ENCODE measurements around the gene JARID2.

Gene JARID2

GRCh38 chr6:15546591-15546990, 300.7 kb downstream of the JARID2 start:
- H3K9me3 Mint-ChIP-seq, result peaks cover 20% of the 10 kb centered on the region
- ATAC-seq, result no peak

GRCh38 chr6:15547400-15547799, 301.5 kb downstream of the JARID2 start:
- Mint-ChIP-seq H3K36me3 (ENCODE audit: low read depth) (peaks cover 15% of the 10 kb centered on the region), H3K27me3 (no peaks in the 10 kb centered on the region), H3K9me3 (peaks cover 20% of the 10 kb centered on the region), H3K27ac (no peak overlapping the region), H3K4me1 (peaks cover 19% of the 10 kb centered on the region), H3K4me3 (no peak overlapping the region)
- ATAC-seq (no peak), DNase-seq (no peak)

More at GRCh38 chr6:15546591-15546990, 300.7 kb downstream of the JARID2 start:
- peaks cover 13% of the 10 kb centered on the region for H3K4me1 Mint-ChIP-seq
- H3K36me3 Mint-ChIP-seq (ENCODE audit: low read depth), result peaks cover 15% of the 10 kb centered on the region
- DNase-seq, result no peak
- no peak overlapping the region for H3K27ac Mint-ChIP-seq
- H3K4me3 Mint-ChIP-seq, result no peak overlapping the region
- H3K27me3 Mint-ChIP-seq, result no peaks in the 10 kb centered on the region

- no peak overlapping the region for H3K4me3 Mint-ChIP-seq
- H3K36me3 Mint-ChIP-seq (ENCODE audit: low read depth), result peaks cover 4% of the 10 kb centered on the region
- H3K4me1 Mint-ChIP-seq, result peaks cover 17% of the 10 kb centered on the region
- H3K27me3 Mint-ChIP-seq, result no peaks in the 10 kb centered on the region
- DNase-seq, result no peak
- no peak overlapping the region for H3K27ac Mint-ChIP-seq
- peaks cover 9% of the 10 kb centered on the region for H3K9me3 Mint-ChIP-seq
- no peak for ATAC-seq
Observed at GRCh38 chr6:15549371-15549770, 303.5 kb downstream of the JARID2 start.

GRCh38 chr6:15550546-15551123, 304.8 kb downstream of the JARID2 start:
- Mint-ChIP-seq H3K9me3 (peaks cover 1% of the 10 kb centered on the region), H3K27me3 (no peaks in the 10 kb centered on the region), H3K36me3 (ENCODE audit: low read depth) (no peaks in the 10 kb centered on the region), H3K4me1 (peaks cover 17% of the 10 kb centered on the region), H3K4me3 (no peak overlapping the region), H3K27ac (no peak overlapping the region)
- DNase-seq (no peak), ATAC-seq (no peak)

GRCh38 chr6:15551262-15551661, 305.4 kb downstream of the JARID2 start:
- ATAC-seq (no peak), DNase-seq (no peak)
- Mint-ChIP-seq H3K27me3 (no peaks in the 10 kb centered on the region), H3K4me3 (no peak overlapping the region), H3K36me3 (ENCODE audit: low read depth) (no peaks in the 10 kb centered on the region), H3K4me1 (peaks cover 17% of the 10 kb centered on the region), H3K9me3 (no peaks in the 10 kb centered on the region), H3K27ac (no peak overlapping the region)

GRCh38 chr6:15551798-15552197, 305.9 kb downstream of the JARID2 start:
- ATAC-seq, result no peak
- H3K4me3 Mint-ChIP-seq, result no peak overlapping the region
- no peaks in the 10 kb centered on the region for H3K27me3 Mint-ChIP-seq

GRCh38 chr6:15553031-15553430, 307.2 kb downstream of the JARID2 start:
- Mint-ChIP-seq H3K9me3 (no peaks in the 10 kb centered on the region), H3K27ac (no peak overlapping the region), H3K27me3 (no peaks in the 10 kb centered on the region), H3K4me3 (no peak overlapping the region), H3K36me3 (ENCODE audit: low read depth) (no peaks in the 10 kb centered on the region), H3K4me1 (peaks cover 17% of the 10 kb centered on the region)
- ATAC-seq, result no peak
- no peak for DNase-seq

More at GRCh38 chr6:15551798-15552197, 305.9 kb downstream of the JARID2 start:
- Mint-ChIP-seq H3K9me3 (no peaks in the 10 kb centered on the region), H3K27ac (no peak overlapping the region), H3K4me1 (peaks cover 17% of the 10 kb centered on the region), H3K36me3 (ENCODE audit: low read depth) (no peaks in the 10 kb centered on the region)
- no peak for DNase-seq

- no peaks in the 10 kb centered on the region for H3K36me3 Mint-ChIP-seq (ENCODE audit: low read depth)
- peaks cover 17% of the 10 kb centered on the region for H3K4me1 Mint-ChIP-seq
- no peaks in the 10 kb centered on the region for H3K9me3 Mint-ChIP-seq
- DNase-seq (no peak), ATAC-seq (no peak)
- H3K27ac Mint-ChIP-seq, result no peak overlapping the region
- no peaks in the 10 kb centered on the region for H3K27me3 Mint-ChIP-seq
- H3K4me3 Mint-ChIP-seq, result no peak overlapping the region
Observed at GRCh38 chr6:15553736-15554294, 307.9 kb downstream of the JARID2 start.

- Mint-ChIP-seq H3K9me3 (no peaks in the 10 kb centered on the region), H3K4me1 (peaks cover 15% of the 10 kb centered on the region), H3K36me3 (ENCODE audit: low read depth) (no peaks in the 10 kb centered on the region), H3K4me3 (no peak overlapping the region), H3K27me3 (no peaks in the 10 kb centered on the region), H3K27ac (no peak overlapping the region)
- DNase-seq (no peak), ATAC-seq (no peak)
Observed at GRCh38 chr6:15554728-15555100, 308.8 kb downstream of the JARID2 start.

- Mint-ChIP-seq H3K4me3 (no peak overlapping the region), H3K9me3 (no peaks in the 10 kb centered on the region), H3K36me3 (ENCODE audit: low read depth) (no peaks in the 10 kb centered on the region), H3K4me1 (peaks cover 12% of the 10 kb centered on the region), H3K27ac (no peak overlapping the region), H3K27me3 (no peaks in the 10 kb centered on the region)
- no peak for DNase-seq
- no peak for ATAC-seq
Observed at GRCh38 chr6:15555101-15556038, 309.5 kb downstream of the JARID2 start.

GRCh38 chr6:15556711-15557110, 310.8 kb downstream of the JARID2 start:
- Mint-ChIP-seq H3K4me3 (no peak overlapping the region), H3K4me1 (peaks cover 4% of the 10 kb centered on the region), H3K36me3 (ENCODE audit: low read depth) (peaks cover 2% of the 10 kb centered on the region), H3K9me3 (no peaks in the 10 kb centered on the region), H3K27ac (no peak overlapping the region), H3K27me3 (no peaks in the 10 kb centered on the region)
- no peak for ATAC-seq
- no peak for DNase-seq

GRCh38 chr6:15557174-15557573, 311.3 kb downstream of the JARID2 start:
- DNase-seq (no peak), ATAC-seq (no peak)
- H3K27me3 Mint-ChIP-seq, result no peaks in the 10 kb centered on the region
- no peak overlapping the region for H3K27ac Mint-ChIP-seq
- H3K9me3 Mint-ChIP-seq, result no peaks in the 10 kb centered on the region
- peaks cover 2% of the 10 kb centered on the region for H3K36me3 Mint-ChIP-seq (ENCODE audit: low read depth)
- H3K4me3 Mint-ChIP-seq, result no peak overlapping the region
- no peaks in the 10 kb centered on the region for H3K4me1 Mint-ChIP-seq

- Mint-ChIP-seq H3K27ac (no peak overlapping the region), H3K4me1 (no peaks in the 10 kb centered on the region), H3K4me3 (no peak overlapping the region), H3K27me3 (no peaks in the 10 kb centered on the region), H3K9me3 (no peaks in the 10 kb centered on the region), H3K36me3 (ENCODE audit: low read depth) (peaks cover 6% of the 10 kb centered on the region)
- DNase-seq (no peak), ATAC-seq (no peak)
Observed at GRCh38 chr6:15560713-15561112, 314.8 kb downstream of the JARID2 start.

- ATAC-seq, result no peak
- no peak for DNase-seq
- H3K36me3 Mint-ChIP-seq (ENCODE audit: low read depth), result peaks cover 9% of the 10 kb centered on the region
- H3K9me3 Mint-ChIP-seq, result no peaks in the 10 kb centered on the region
- no peaks in the 10 kb centered on the region for H3K4me1 Mint-ChIP-seq
- H3K4me3 Mint-ChIP-seq, result no peak overlapping the region
- H3K27ac Mint-ChIP-seq, result no peak overlapping the region
- H3K27me3 Mint-ChIP-seq, result no peaks in the 10 kb centered on the region
Observed at GRCh38 chr6:15561447-15562199, 315.8 kb downstream of the JARID2 start.

All from activated naive CD8-positive, alpha-beta T cell treated with anti-CD3 and anti-CD28 coated beads, Interleukin-2, amount 50 U/mL, for 24 hours (primary cell).